ENCODE data around the gene SPINT1.

DNA sequence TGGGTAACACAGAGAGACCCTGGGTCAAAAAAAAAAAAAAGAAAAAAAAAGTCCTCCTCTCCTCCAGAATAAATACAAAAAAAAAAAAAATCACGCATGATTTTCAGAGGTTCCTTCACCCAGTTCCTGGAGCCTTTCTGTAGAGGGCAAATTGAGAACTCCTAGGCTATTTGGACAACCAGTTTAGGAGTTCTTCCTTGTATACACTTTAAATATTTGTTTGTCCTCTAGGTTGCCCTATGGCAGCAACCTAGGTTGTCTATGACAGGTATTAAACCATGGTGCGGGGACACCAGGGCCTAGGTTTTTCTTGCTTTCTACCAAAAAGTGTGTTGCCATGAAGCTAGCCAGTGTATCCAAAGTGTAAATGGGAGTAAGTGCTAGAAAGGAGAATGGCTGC lies 40.8 kb upstream of the SPINT1 start:
- TF ChIP-seq, protein P1, sequence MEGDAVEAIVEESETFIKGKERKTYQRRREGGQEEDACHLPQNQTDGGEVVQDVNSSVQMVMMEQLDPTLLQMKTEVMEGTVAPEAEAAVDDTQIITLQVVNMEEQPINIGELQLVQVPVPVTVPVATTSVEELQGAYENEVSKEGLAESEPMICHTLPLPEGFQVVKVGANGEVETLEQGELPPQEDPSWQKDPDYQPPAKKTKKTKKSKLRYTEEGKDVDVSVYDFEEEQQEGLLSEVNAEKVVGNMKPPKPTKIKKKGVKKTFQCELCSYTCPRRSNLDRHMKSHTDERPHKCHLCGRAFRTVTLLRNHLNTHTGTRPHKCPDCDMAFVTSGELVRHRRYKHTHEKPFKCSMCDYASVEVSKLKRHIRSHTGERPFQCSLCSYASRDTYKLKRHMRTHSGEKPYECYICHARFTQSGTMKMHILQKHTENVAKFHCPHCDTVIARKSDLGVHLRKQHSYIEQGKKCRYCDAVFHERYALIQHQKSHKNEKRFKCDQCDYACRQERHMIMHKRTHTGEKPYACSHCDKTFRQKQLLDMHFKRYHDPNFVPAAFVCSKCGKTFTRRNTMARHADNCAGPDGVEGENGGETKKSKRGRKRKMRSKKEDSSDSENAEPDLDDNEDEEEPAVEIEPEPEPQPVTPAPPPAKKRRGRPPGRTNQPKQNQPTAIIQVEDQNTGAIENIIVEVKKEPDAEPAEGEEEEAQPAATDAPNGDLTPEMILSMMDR (CRISPR knock-in tag; IDR thresholded peaks at IDR 0.05) = no peak
- TF ChIP-seq, protein P2, sequence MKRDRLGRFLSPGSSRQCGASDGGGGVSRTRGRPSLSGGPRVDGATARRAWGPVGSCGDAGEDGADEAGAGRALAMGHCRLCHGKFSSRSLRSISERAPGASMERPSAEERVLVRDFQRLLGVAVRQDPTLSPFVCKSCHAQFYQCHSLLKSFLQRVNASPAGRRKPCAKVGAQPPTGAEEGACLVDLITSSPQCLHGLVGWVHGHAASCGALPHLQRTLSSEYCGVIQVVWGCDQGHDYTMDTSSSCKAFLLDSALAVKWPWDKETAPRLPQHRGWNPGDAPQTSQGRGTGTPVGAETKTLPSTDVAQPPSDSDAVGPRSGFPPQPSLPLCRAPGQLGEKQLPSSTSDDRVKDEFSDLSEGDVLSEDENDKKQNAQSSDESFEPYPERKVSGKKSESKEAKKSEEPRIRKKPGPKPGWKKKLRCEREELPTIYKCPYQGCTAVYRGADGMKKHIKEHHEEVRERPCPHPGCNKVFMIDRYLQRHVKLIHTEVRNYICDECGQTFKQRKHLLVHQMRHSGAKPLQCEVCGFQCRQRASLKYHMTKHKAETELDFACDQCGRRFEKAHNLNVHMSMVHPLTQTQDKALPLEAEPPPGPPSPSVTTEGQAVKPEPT (CRISPR knock-in tag; IDR thresholded peaks at IDR 0.05; ENCODE audit: low read depth) = no peak
- TF ChIP-seq, protein P3, sequence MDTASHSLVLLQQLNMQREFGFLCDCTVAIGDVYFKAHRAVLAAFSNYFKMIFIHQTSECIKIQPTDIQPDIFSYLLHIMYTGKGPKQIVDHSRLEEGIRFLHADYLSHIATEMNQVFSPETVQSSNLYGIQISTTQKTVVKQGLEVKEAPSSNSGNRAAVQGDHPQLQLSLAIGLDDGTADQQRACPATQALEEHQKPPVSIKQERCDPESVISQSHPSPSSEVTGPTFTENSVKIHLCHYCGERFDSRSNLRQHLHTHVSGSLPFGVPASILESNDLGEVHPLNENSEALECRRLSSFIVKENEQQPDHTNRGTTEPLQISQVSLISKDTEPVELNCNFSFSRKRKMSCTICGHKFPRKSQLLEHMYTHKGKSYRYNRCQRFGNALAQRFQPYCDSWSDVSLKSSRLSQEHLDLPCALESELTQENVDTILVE (CRISPR knock-in tag; IDR thresholded peaks at IDR 0.05) = no peak
- no peak for TF ChIP-seq POLR2AphosphoS5 (IDR thresholded peaks at IDR 0.05; ENCODE audit: low read depth, low read length)
- TF ChIP-seq HNRNPLL (IDR thresholded peaks at IDR 0.05; ENCODE audit: low read depth, low read length, poor library complexity, severe bottlenecking) = no peak
- TF ChIP-seq KDM1A (CRISPR knock-in tag; IDR thresholded peaks at IDR 0.05) = no peak
- TF ChIP-seq, protein P4, sequence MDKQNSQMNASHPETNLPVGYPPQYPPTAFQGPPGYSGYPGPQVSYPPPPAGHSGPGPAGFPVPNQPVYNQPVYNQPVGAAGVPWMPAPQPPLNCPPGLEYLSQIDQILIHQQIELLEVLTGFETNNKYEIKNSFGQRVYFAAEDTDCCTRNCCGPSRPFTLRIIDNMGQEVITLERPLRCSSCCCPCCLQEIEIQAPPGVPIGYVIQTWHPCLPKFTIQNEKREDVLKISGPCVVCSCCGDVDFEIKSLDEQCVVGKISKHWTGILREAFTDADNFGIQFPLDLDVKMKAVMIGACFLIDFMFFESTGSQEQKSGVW (CRISPR knock-in tag; IDR thresholded peaks at IDR 0.05; ENCODE audit: borderline replicate concordance) = no peak
- TF ChIP-seq NFYB (CRISPR knock-in tag; IDR thresholded peaks at IDR 0.05) = no peak
- no peak for TF ChIP-seq NR1H2 (CRISPR knock-in tag; IDR thresholded peaks at IDR 0.05; ENCODE audit: borderline replicate concordance, low read depth)
- TF ChIP-seq STAT5B (CRISPR knock-in tag; IDR thresholded peaks at IDR 0.05) = no peak
- TF ChIP-seq, protein P5, sequence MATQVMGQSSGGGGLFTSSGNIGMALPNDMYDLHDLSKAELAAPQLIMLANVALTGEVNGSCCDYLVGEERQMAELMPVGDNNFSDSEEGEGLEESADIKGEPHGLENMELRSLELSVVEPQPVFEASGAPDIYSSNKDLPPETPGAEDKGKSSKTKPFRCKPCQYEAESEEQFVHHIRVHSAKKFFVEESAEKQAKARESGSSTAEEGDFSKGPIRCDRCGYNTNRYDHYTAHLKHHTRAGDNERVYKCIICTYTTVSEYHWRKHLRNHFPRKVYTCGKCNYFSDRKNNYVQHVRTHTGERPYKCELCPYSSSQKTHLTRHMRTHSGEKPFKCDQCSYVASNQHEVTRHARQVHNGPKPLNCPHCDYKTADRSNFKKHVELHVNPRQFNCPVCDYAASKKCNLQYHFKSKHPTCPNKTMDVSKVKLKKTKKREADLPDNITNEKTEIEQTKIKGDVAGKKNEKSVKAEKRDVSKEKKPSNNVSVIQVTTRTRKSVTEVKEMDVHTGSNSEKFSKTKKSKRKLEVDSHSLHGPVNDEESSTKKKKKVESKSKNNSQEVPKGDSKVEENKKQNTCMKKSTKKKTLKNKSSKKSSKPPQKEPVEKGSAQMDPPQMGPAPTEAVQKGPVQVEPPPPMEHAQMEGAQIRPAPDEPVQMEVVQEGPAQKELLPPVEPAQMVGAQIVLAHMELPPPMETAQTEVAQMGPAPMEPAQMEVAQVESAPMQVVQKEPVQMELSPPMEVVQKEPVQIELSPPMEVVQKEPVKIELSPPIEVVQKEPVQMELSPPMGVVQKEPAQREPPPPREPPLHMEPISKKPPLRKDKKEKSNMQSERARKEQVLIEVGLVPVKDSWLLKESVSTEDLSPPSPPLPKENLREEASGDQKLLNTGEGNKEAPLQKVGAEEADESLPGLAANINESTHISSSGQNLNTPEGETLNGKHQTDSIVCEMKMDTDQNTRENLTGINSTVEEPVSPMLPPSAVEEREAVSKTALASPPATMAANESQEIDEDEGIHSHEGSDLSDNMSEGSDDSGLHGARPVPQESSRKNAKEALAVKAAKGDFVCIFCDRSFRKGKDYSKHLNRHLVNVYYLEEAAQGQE (IDR thresholded peaks at IDR 0.05; ENCODE audit: borderline replicate concordance in 1 of 2, low read depth in 1 of 2, low read length in 2 of 2) = no peak
- TF ChIP-seq TARDBP (CRISPR knock-in tag; IDR thresholded peaks at IDR 0.05) = no peak
- no peak for TF ChIP-seq SP1 (IDR thresholded peaks at IDR 0.05)
- no peak for TF ChIP-seq SP1 (CRISPR knock-in tag; IDR thresholded peaks at IDR 0.05)
